HepG2 (cell line): ENCODE results near the gene CEP164.

ENCODE experiments used
- CHD2 ChIP-seq: IDR thresholded peaks from 2 replicates; pipeline ENCODE4 v1.6.1; 2011; ENCODE audit warnings: low read depth, low read length, improper control_type of control experiment
- CTCF ChIP-seq: sonication (generic); formaldehyde crosslinking; IDR thresholded peaks from 2 replicates; pipeline ENCODE4 v1.5.0; 2020; ENCODE audit warnings: mild to moderate bottlenecking, missing genetic modification reagents, moderate library complexity
- POLR2A ChIP-seq, 2 experiments: IDR thresholded peaks; 2 replicates each; pipeline ENCODE4 v1.6.1; 2011; ENCODE audit warnings: low read depth in 2 of 2, low read length in 2 of 2, mild to moderate bottlenecking in 1 of 2, moderate library complexity in 1 of 2; ENCODE audit not compliant: insufficient read depth in 1 of 2
- RAD21 ChIP-seq: fragments of 450-650 bp; formaldehyde crosslinking; IDR thresholded peaks from 2 replicates; pipeline ENCODE4 v1.5.0; 2020; ENCODE audit warnings: mild to moderate bottlenecking

DNA sequence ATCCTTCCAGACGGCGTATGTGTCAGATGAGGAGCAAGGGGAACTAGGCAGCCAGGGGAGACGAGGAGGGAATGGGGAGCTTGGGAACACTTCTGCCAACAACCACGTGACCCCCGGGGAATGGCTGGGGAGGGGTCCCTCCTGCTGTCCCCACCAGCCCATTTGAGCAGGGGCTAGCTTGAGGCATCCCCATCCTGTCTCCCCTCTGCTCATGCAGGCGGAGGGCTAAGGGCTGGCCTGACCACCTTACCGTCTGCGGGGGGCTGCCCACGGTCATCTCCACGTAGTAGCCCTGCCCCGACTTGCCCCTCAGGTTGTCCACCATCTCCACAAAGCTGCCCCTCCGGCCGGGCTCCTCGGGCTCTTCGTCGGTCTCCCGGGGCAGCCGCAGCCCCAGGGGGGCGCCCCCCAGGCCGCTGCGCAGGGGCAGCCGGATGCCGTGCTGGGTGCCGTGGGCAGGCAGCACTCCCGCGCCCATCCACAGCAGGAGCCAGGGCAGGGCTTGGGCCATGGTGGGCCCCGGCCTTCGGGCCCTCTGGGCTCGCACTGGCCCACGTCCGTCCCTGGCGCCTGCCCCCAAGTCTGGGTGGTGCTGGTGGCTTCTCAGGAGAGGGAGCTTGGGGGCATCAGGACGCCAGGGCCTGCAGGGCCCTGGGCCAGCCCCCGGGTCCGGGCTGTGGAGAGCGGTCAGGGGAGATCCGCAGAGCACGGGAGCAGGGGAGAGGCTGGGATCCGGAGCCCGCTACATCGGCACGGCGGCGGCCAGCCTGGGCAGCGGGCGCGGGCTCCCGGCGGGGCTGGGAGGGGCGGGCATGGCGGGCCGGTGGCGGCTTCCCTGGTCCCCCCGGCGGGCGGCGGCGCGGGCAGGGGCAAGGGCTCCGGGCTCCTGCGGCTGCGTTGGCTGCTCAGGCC lies 12.1 kb upstream of the CEP164 start:
- TF ChIP-seq POLR2A (IDR thresholded peaks at IDR 0.05; ENCODE audit: insufficient read depth in 1 of 2, low read depth in 2 of 2, low read length in 2 of 2) (no peak), CHD2 (no peak), RAD21 (no peak), CTCF (CRISPR knock-in tag) (no peak; the same call in 1 of the 2 replicates)
